Stimulated activated CD8-positive, alpha-beta memory T cell treated with anti-CD3 and anti-CD28 coated beads, Interleukin-4, amount 100 ng/mL, for 24 hours (primary cell): ENCODE results near the gene SHD.
A peak's percentile ranks its signal among the peaks of the same experiment; 100 is the strongest.

ENCODE experiments used
- DNase-seq: peaks from one replicate; pipeline ENCODE4 v3.0.0-alpha.2; 2020; ENCODE audit warnings: low read depth

Gene SHD

GRCh38 chr19:4327252-4327876 is 48.3 kb downstream of the SHD start:
- peak; percentile 49 for DNase-seq

- no peak for DNase-seq
These were observed 48.8 kb downstream of the SHD start for GRCh38 chr19:4327877-4328242.

DNA sequence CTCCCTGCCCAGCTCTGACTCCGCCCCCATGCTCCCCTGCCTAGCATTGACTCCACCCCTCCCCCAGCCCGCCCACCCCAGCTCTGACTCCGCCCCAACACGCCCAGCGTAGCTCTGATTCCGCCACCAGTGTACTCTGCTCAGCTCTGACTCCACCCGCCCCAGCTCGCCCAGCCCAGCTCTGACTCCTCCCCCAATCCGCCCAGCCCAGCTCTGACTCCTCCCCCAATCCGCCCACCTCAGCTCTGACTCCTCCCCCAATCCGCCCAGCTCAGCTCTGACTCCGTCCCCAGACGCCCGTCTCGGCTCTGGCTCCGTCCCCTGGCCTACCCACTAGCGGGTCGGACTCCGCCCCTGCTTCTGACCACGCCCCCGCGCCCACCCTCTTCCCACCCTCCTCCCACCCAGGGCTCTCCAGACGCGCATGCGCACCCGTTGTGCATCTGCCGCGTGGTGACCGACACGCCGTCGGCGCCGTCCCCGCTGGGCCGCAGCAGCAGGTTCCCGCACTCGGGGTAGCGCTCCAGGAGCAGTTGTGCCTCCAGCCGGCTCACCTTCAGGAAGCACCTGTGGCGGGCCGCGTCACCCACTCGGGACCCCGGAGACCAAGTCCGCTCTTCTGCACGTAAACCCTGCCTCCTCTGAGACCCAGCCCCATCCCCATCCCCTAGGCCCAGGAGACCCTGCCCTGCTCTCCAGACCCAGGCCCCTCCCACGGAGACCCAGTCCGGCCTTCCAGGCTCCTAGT is 49.4 kb downstream of the SHD start:
- DNase-seq, result peak; percentile 91

DNA sequence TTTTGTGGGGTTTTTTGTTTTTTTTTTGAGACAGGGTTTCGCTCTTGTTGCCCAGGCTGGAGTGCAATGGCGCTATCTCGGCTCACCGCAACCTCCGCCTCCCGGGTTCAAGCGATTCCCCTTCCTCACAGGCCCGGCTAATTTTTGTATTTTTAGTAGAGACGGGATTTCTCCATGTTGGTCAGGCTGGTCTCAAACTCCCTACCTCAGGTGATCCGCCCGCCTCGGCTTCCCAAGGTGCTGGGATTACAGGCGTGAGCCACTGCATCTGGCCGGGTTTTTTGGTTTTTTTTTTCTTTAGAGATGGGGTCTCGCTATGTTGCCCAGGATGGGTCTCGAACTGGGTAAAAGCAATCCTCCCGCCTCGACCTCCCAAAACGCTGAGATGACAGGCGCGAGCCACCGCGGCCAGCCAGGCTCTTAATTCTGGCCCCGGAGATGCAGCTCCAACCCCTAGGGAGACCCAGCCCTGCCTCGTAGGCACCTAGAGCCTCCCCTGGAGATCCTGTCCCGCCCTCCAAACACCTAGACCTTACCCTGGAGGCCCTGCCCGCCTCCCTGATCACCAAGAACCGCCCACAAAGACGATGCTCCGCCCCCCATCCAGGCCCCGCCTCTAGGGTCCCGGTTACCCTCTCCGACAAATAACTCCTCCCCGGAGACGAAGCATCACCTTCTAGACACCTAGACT is 50.1 kb downstream of the SHD start:
- DNase-seq, result peak; percentile 44

GRCh38 chr19:4329858-4330257 is 50.8 kb downstream of the SHD start:
- DNase-seq, result no peak

GRCh38 chr19:4334929-4335570 is 56.0 kb downstream of the SHD start:
- DNase-seq, result no peak

DNA sequence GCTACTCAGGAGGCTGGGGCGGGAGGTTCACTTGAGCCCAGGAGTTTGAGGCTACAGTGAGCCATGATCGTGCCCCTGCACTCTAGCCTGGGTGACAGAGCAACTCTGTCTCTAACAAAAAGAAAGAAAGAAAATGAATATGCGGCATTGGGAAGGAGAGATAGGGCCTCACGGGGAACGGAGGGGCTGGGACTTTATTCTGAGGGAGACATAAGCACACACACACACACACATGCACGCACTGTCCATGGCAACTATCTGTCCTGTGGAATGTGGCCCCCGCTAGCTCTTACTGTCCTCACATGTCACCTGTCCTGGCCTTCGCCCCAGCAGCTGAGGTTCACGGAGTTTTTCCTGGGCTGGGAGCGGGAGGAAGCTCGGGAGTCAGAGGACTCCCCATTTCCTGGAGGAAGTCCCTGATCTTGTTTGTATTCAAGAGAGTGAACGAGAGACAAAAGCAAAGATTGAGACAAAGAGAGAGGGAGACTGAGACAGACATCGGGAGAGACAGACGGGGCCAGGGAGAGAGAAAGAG is 58.9 kb downstream of the SHD start:
- DNase-seq, result no peak

- peak; percentile 24 for DNase-seq
These were observed 59.6 kb downstream of the SHD start, which contains the start of gene STAP2 for GRCh38 chr19:4338441-4339355. Gene STAP2, minus strand, starts transcription at chr19:4338827. Its CDS starts 74 bp downstream, at chr19:4338753.
